Measurements from ENCODE around the gene PROM2.

GRCh38 chr2:95273566-95274290 lies 521 bp upstream of the PROM2 start:
- no peak for TF ChIP-seq CTCF (IDR thresholded peaks at IDR 0.05)
- TF ChIP-seq POLR2A (IDR thresholded peaks at IDR 0.05): no peak
